Stimulated activated CD8-positive, alpha-beta memory T cell treated with anti-CD3 and anti-CD28 coated beads, Interleukin-4, amount 100 ng/mL, for 48 hours (primary cell): Measurements from ENCODE around the gene PIBF1.
"Not testable (repeated sequence)": the region's sequence is repeated elsewhere in the genome, so short reads cannot be mapped to it uniquely, and the experiment has no call there.

ENCODE experiments used
- DNase-seq: peaks from one replicate; pipeline ENCODE4 v3.0.0-alpha.2; 2020

The PIBF1 gene

GRCh38 chr13:73034901-73035300, 253.0 kb downstream of the PIBF1 start:
- no peak for DNase-seq

DNA sequence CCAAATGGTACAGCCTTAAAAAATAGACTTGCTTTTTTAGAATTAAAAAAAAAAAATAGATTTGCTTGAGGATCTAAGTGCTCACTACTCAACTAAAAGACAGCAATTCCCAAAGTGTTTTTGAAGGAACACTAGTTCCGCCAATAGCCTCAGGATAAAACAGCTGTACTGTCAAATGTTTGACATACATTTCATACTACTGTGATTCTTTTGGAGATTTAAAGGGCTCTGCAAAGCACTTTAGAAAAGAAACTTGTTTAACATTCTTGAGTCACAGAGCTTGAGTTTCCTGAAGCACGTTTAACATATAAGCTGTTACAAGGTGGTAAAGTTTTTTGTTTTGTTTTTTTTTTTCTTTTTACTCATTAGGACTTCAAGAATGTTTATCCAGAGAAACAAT, 253.7 kb downstream of the PIBF1 start:
- no peak for DNase-seq

DNA sequence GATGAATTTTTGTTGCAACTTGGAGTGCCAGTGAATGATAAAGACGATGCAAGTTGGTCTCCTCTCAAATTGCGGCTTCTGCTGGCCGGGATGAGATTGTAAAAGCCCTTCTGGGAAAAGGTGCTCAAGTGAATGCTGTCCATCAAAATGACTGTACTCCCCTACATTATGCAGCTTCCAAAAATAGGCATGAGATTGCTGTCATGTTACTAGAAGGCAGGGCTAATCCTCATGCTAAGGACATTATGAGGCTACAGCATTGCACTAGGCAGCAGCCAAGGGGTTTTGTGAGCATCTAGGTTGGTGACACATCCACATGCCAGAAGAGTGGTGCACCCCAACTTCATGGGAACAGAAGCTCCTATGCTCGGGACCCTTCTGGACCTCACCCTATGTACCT, 254.6 kb downstream of the PIBF1 start:
- DNase-seq, result no peak

DNA sequence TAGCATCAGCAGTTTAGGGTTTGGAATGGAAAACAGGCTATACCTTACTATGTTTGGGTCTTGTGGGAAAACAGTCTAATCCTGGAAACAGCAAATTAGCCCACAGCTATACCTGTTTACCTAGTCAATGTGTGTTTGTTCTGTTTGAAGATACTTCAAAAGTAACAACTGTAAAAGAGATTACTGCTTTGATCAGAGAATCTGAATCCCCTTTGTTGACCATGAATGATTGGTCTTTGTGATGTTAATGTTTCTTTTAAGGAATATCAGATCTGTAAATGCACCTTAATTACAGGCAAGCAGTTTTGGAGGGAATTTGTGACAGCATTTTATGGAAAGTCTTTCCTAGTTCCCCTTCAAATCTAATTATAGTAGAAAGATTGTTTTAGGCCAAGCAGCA, 256.1 kb downstream of the PIBF1 start:
- DNase-seq, result no peak

DNA sequence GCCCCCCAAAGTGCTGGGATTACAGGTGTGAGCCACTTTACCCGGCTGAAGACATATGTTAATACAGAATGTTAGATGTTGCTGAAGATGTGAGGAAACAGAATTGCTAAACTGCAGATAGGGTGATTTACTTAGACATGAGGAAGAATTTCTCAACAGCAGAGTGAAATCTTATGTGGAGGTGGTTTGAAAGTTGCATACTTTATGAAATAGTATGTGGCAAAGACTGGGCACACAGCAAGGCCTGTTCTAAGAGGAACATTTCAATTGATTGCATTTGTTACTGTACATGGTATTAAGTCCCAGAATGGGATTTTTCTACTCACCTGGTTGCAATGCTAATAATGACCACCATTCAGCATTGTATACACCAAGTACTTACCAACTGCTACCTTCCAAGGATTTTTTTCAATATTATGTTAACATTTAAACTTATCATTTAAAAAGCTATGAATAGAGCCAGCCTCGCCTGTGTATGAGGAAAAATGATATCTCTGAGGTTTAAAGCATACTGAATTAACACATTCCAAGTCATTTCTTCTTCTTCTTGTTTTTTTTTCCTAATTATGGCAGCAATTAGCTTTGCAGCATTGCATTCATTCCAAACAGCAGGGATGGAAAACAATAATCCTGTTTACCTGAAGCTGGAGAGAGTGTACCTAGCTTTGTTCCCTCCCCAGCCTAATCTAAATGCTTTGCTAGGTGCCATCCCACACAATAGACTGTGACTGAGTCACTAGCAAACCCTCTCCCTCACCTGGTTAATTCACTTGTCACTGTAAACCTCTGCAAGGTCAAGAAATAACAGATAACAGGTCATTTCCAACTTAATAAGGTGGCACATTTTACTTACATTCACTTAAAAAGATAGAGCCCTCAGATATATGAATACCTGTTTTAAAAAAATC, 257.5 kb downstream of the PIBF1 start:
- DNase-seq, result no peak

DNA sequence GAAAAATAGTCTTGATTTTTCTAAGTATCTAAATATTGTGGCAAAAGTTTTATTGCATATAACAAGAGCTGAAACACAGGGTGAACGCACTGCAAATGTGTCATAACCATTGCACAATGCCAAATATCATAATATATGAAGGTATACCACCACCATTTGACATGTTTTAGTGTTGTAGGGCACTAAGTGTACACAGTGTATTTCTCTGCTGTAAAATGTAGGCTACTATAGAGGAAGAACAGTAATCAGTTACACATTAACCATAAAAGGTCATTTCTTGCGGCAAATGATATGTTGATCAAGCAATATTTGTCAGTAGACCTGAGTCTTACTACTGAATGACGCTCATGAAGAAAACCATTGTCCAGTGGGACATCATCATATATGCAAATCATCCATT, 258.6 kb downstream of the PIBF1 start:
- no peak for DNase-seq

DNA sequence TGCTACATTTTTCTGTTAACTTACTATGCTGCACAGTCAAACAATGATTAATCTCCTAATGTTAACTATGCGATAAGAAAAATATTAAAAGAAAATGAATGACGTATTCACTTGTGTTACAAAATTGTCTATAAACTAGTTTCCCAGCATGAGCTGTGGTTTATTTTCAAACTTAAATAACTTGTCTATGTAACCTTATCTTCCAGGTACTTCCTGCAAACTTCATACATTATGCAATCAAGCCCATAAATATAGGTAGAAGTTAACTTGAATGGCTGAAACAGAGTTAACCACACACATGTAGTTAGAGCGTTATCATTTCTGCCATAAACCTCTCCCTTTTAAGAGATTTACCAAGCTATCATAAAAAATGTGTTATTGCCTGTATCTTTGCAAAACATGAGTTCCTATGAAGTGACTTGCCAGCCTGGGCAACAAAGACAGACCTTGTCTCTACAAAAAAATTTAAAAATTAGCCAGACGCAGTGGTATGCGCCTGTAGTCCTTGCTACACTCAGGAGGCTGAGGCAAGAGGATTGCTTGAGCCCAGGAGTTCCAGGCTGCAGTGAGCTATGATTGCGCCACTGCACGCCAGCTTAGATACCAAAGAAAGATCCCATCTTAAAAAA, 259.1 kb downstream of the PIBF1 start:
- no peak for DNase-seq

DNA sequence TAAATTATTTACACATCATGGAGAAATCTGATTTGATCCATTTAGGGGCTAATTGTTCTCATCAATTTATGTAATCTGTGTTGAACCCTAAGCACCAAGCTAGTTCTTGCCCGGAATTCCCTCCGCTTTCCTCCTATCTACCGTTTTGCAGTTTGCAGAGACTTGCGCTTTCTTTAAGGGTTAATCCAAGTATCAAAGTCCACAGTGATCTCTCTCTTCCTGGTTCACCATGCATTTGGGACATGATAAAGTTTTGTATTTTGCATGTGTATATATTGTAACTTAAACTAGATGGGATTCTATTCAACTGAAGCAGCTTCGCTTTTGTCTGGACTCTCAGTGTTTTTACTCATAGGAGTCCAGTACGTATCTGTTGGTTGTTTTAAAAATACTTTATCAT, 263.1 kb downstream of the PIBF1 start:
- DNase-seq, result no peak

DNA sequence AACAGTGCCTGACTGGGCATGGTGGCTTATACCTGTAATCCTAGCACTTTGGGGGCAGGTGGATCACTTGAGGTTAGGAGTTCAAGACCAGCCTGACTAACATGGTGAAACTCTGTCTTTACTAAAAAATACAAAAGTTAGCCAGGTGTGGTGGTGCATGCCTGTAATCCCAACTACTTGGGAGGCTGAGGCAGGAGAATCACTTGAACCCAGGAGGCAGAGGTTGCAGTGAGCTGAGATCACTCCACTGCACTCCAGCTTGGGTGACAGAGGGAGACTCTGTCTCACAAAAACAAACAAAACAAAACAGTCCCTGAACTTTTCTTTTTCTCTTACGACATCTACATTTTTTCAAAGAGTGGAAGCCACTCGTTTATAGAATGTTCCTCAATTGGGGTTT, 266.7 kb downstream of the PIBF1 start:
- DNase-seq, result not testable (repeated sequence)

- DNase-seq, result no peak
Observed at GRCh38 chr13:73054712-73055111, 272.8 kb downstream of the PIBF1 start.

DNA sequence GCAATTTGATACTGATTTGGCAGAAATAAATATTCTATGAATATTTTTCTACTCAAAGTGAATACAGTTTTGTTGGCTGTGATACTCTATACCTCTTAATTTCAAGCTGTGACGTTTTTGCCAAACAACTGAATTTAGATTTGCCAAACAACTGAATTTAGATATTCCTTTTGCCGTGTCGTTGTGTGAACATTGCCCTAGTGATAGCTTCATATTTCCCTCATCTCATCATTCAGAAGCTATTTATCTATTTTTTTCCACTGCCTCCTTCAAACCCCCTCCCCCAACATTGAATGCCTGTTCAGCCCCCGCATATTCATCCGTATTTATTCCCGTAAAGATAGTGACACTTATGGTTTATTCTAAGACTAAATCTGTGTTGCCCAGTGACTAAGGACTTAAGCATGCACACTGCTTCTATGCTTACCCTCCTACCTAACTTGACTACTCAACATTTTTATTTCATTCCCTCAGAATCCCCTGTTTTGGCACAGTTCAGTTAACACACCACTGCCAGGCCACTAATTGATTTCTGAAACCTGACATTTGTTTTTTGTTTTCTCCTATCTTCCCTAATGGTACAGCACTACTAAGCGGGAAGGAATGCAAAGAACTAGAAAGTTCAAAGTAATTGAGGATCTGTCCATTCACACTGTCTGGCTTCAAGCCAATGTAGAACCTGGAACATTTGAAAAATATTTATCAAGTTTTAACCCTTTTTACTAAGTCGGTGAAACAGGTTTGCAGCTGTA, 274.1 kb downstream of the PIBF1 start:
- no peak for DNase-seq

GRCh38 chr13:73056565-73056962, 274.6 kb downstream of the PIBF1 start:
- DNase-seq, result no peak

DNA sequence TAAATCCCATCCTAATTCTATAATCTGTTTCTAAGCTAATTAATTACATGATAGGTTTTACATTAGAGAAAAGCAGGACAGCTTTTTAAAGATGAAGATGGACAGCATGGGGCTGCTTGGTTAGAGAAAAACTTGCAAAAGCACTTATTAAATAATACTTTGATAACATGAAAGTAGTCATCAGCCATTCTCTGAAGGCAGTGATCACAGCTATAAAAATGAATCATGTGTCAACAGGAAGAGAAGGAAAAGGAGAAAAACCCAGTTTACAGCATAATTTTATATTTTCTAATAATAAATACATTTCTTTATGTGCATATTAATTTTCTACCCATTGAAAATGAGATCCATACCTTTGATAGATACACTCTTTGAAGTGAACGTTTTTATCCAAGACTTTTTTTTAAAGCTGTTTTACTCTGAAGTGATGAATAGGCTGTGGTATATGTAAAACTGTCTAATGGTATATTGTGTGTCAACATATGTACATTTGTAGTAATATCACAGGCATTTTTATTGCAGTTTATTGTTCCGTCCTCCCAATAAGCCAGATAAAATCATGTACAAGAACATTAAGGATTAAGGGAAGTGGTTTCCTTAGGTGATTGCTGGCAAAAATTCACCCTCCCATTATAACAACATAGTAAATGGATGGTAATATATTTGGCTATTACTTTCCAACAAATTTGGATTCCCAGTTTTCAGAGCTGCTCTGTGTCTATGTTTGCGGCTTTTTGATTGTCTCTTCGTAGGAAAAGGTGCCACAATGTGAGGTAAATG, 275.5 kb downstream of the PIBF1 start:
- no peak for DNase-seq

DNA sequence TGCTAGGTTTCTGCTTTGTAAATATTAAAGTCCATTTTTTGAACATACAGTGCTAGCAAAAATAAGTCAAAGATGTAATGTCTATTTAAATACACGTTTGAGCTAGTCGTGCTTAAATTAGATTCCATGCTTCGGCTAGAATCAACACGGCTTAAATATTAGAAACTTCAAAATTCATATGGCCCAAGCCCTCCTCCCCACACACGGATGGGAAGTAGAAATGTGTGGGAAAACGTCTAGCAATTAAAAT, 276.1 kb downstream of the PIBF1 start:
- no peak for DNase-seq

DNA sequence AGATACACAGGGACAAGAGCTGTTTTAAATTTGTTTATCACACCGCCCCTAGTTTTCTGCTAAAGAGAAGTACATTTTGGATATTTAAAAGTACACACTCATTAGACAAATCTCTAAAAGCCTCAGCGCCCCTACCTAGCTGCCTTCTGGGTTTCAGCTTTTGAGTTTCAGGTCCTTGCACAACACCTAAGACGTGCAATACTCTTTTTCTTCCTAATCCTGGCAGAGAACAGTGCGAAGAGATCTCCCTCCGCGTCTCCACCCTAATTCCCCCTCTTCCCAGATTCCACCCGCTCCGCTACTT, 276.5 kb downstream of the PIBF1 start:
- no peak for DNase-seq

GRCh38 chr13:73058736-73059459, 277.0 kb downstream of the PIBF1 start, which contains the start of gene KLF5:
Gene KLF5, plus strand, starts transcription at chr13:73059005. Its CDS starts 323 bp downstream, at chr13:73059328.
- DNase-seq, result peak; percentile 97

GRCh38 chr13:73059460-73060250, 277.7 kb downstream of the PIBF1 start:
- DNase-seq, result peak; percentile 55

GRCh38 chr13:73060251-73061160, 278.6 kb downstream of the PIBF1 start:
- DNase-seq, result no peak

DNA sequence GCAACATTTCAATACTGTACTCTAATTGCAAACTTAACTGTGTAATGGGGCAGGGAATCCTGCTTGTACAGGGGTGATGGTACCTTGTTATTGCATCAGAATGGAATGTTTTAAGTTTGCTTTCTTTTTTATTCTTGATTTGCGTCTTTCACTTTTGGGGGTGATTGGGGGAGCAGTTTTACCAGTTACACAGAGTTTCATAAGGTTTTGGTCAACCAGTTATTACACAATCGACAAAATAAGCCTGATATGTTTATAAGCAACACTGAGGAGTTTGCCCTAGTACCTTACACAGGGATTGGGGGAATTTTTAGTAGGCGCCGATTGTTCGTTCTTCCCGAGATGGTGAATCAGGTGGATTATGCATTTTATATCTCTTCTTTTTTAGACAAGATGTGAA, 279.5 kb downstream of the PIBF1 start:
- no peak for DNase-seq

GRCh38 chr13:73061876-73062275, 279.9 kb downstream of the PIBF1 start:
- DNase-seq, result no peak

DNA sequence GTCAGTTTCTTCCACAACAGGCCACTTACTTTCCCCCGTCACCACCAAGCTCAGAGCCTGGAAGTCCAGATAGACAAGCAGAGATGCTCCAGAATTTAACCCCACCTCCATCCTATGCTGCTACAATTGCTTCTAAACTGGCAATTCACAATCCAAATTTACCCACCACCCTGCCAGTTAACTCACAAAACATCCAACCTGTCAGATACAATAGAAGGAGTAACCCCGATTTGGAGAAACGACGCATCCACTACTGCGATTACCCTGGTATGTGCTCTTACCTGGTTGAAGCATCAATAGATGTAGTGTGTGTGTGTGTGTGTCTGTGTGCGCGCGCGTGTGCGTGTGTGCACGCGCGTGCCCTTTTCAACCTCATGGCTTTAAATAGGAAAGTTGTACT, 280.5 kb downstream of the PIBF1 start:
- no peak for DNase-seq
